Activated CD4-positive, CD25-positive, alpha-beta regulatory T cell (primary cell): ENCODE measurements around the gene C11orf68.

Experiments
- DNase-seq, 4 experiments: peaks; one replicate each; lab custom pipeline; 2025; lab: John Stamatoyannopoulos, UW

The C11orf68 gene

DNA sequence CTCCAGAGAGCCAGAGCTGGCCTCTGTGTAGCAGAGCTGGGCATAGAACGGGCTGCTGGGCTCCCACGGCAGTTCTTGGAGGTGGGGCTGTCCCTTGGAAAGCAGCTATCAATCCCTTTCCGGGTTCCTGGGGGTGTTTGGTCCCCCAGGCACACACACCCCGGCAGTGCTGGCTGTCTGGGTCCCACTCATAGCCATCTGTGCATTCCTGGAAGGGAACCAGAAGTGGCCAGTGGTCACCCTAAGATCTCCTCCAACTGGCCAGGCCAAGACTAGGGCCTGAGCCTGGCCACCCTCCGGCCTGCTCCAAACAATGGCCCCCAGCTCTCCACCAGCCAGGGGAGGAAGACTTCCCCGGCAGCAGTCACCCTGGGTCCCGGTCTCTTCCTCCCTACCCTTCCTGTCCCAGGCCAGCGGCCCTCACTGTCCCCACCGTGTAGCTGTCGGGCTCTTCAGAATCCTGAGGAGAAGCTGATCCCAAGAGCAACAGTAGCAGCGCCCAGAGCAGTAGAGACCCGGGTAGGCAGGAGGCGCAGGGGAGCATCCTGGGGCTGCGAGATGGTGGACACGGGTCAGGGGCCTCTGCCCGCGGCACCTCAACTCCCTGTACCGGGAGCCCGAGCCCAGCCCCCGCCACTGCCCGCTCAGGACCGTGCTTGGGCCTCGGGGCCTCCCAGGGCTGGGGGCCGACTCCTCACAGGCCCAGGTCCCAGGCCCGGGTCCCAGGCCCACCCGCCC lies 46.9 kb downstream of the C11orf68 start:
- no peak for DNase-seq

- no peak for DNase-seq
Observed at GRCh38 chr11:65870706-65871681, 47.9 kb downstream of the C11orf68 start.

- DNase-seq, result no peak
Observed at GRCh38 chr11:65870307-65870658, 48.6 kb downstream of the C11orf68 start.

- no peak for DNase-seq
Observed at GRCh38 chr11:65869643-65870306, 49.1 kb downstream of the C11orf68 start.

GRCh38 chr11:65868907-65869306 lies 50.0 kb downstream of the C11orf68 start:
- no peak for DNase-seq

GRCh38 chr11:65868076-65868667 lies 50.7 kb downstream of the C11orf68 start:
- no peak for DNase-seq

DNA sequence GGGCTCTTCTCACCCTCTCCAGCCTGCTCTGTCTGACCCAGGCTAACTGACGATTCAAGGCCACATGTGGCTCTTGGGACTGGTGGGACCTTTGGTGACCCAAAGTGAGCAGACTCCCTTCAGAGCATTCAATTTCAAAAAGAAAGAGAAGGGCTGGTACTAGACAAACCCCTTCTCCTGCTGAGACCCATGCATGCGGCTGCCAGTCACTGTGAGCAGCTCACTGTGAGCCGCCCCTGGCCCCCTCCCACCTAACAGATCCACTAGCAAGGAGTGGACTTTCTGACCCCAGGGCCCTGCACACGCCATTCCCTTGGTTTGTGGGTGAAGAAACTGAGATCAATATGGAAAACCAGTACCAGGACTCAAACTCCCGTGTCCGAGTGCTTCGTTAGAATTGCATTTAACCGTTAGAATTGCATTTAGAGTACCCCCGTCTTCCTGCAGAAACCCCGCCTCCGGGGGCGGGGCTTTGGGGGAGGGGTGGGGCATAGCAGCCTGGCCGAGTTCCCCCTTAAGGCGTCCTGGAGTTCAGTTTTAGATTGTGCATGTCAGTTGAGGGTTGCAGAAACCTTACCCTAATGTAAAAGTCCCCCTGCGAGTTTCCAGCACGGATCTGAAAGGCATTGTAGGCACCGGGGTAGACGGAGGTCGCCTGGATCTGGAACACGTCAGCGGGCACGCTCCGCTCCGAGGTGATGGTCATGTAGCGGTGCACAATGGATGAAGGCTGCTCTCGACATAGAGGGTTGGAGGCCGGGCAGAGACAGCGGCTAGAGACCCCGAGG lies 51.4 kb downstream of the C11orf68 start:
- no peak for DNase-seq
